Ovary (tissue), 3 donors: Measurements from ENCODE around the gene MTF1.

Experiments used
- CTCF ChIP-seq, 3 donors: fragments of 450-650 bp in 2 of 3; fragments of 200-600 bp in 1 of 3; IDR thresholded peaks; one replicate each; pipeline versions ENCODE4 v1.5.1 to v1.8.0; 2016 to 2022; ENCODE audit warnings: antibody characterized with exemption in 3 of 3, mild to moderate bottlenecking in 1 of 3
- EP300 ChIP-seq: sonication (generic); formaldehyde crosslinking; IDR thresholded peaks from one replicate; pipeline ENCODE4 v1.6.1; 2017; ENCODE audit warnings: antibody characterized with exemption
- POLR2A ChIP-seq: fragments of 450-650 bp; IDR thresholded peaks from one replicate; pipeline ENCODE4 v1.6.1; 2017; ENCODE audit warnings: antibody characterized with exemption, mild to moderate bottlenecking, moderate library complexity
- donor health status: DM: no; HTN: no; CAD: no.

GRCh38 chr1:37854406-37854805 is 5.0 kb downstream of the MTF1 start:
- TF ChIP-seq POLR2A (no peak), CTCF (IDR thresholded peaks at IDR 0.05) (no peak), EP300 (no peak)
